NCI-H526 (cell line): ENCODE data around the gene OR5J2.
"Not testable (repeated sequence)": the region's sequence is repeated elsewhere in the genome, so short reads cannot be mapped to it uniquely, and the experiment has no call there.

Source experiments
- DNase-seq, 2 experiments: peaks; one replicate each; lab custom pipeline; 2025; lab: John Stamatoyannopoulos, UW

The OR5J2 gene

GRCh38 chr11:56176318-56176717 lies at the start of gene OR5J2:
Gene OR5J2, plus strand, starts transcription at chr11:56176618. Its CDS starts 0 bp downstream, at chr11:56176618.
- no peak for DNase-seq

- no peak for DNase-seq
These were observed 36.2 kb upstream of the OR5J2 start, which contains the start of gene OR8J3 for GRCh38 chr11:56140151-56140661. Gene OR8J3, minus strand, starts transcription at chr11:56140201. Its CDS starts 2,483 bp downstream, at chr11:56137718.

GRCh38 chr11:56143681-56144080 lies 32.7 kb upstream of the OR5J2 start:
- DNase-seq = not testable (repeated sequence)

- DNase-seq = no peak
These were observed 25.0 kb upstream of the OR5J2 start for GRCh38 chr11:56151376-56151775.

- DNase-seq = no peak
These were observed 24.1 kb upstream of the OR5J2 start for GRCh38 chr11:56152333-56152732.

GRCh38 chr11:56160217-56160616 lies 16.2 kb upstream of the OR5J2 start, which contains the start of gene OR8K5:
Gene OR8K5, minus strand, starts transcription at chr11:56160317. Its CDS starts 0 bp downstream, at chr11:56160317.
- no peak for DNase-seq

- no peak for DNase-seq
These were observed 12.6 kb upstream of the OR5J2 start for GRCh38 chr11:56163804-56164203.

- no peak for DNase-seq
These were observed 4.1 kb upstream of the OR5J2 start for GRCh38 chr11:56172256-56172830.

- DNase-seq = no peak
These were observed 7.0 kb downstream of the OR5J2 start for GRCh38 chr11:56183459-56183858.

GRCh38 chr11:56188602-56189001 lies 12.2 kb downstream of the OR5J2 start:
- no peak for DNase-seq

GRCh38 chr11:56196705-56197104 lies 20.3 kb downstream of the OR5J2 start:
- no peak for DNase-seq

- no peak for DNase-seq
These were observed 20.9 kb downstream of the OR5J2 start for GRCh38 chr11:56197367-56197766.

GRCh38 chr11:56207790-56208189 lies 31.4 kb downstream of the OR5J2 start:
- no peak for DNase-seq

- DNase-seq = no peak
These were observed 38.1 kb downstream of the OR5J2 start for GRCh38 chr11:56214537-56214936.

GRCh38 chr11:56219735-56220134 lies 43.3 kb downstream of the OR5J2 start:
- DNase-seq = not testable (repeated sequence)
